ENCODE measurements around the gene CSTPP1.

The CSTPP1 gene

GRCh38 chr11:47172740-47173336, 236.3 kb downstream of the CSTPP1 start:
- DNase-seq (ENCODE audit: low read depth): no peak
- H3K4me3 ChIP-seq (ENCODE audit: low read length): no peak overlapping the region
- TF ChIP-seq, protein P1, sequence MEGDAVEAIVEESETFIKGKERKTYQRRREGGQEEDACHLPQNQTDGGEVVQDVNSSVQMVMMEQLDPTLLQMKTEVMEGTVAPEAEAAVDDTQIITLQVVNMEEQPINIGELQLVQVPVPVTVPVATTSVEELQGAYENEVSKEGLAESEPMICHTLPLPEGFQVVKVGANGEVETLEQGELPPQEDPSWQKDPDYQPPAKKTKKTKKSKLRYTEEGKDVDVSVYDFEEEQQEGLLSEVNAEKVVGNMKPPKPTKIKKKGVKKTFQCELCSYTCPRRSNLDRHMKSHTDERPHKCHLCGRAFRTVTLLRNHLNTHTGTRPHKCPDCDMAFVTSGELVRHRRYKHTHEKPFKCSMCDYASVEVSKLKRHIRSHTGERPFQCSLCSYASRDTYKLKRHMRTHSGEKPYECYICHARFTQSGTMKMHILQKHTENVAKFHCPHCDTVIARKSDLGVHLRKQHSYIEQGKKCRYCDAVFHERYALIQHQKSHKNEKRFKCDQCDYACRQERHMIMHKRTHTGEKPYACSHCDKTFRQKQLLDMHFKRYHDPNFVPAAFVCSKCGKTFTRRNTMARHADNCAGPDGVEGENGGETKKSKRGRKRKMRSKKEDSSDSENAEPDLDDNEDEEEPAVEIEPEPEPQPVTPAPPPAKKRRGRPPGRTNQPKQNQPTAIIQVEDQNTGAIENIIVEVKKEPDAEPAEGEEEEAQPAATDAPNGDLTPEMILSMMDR (IDR thresholded peaks at IDR 0.05; ENCODE audit: insufficient read depth, low read depth, low read length, missing control alignments): no peak

DNA sequence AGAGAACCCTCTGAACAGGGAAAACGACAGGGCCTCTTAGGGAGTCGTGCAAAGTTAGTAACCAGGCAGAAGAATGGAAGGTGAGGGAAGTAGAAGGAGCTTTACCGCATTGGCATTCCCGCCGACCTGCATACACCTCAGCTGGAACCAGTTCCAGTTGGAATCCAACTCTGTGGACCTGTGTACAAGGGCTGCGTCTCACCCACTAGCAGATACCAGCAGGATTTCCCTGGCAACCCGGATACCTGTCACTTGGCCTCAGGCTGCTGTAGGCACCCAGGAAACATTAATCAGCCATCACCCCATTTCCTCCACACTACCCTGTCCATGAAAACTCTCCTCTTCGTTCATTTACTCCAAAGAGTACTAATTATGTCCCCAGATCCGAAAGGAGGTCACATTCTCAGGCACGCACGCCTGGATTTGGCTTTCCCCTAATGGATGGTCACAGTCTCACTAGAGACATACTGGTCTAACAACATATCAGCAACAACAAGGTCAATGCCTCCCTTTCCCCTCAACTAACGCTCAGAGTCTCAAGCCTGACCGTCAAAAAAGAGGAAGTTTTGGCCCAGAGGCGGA, 239.3 kb downstream of the CSTPP1 start:
- peak overlapping the region; percentile 97 for H3K4me3 ChIP-seq (ENCODE audit: low read length)
- TF ChIP-seq, protein P1 (IDR thresholded peaks at IDR 0.05; ENCODE audit: insufficient read depth, low read depth, low read length, missing control alignments): no peak
- DNase-seq (ENCODE audit: low read depth): peak; percentile 52

GRCh38 chr11:47176328-47177228, 240.0 kb downstream of the CSTPP1 start, which contains the start of gene ARFGAP2:
Gene ARFGAP2, minus strand, starts transcription at chr11:47176879. Its CDS starts 26 bp downstream, at chr11:47176853.
- peak within 1 kb of the TSS; percentile 97 for H3K4me3 ChIP-seq (ENCODE audit: low read length)
- TF ChIP-seq, protein P1 (IDR thresholded peaks at IDR 0.05; ENCODE audit: insufficient read depth, low read depth, low read length, missing control alignments): no peak
- DNase-seq (ENCODE audit: low read depth): peak; percentile 99

GRCh38 chr11:47177229-47177845, 240.8 kb downstream of the CSTPP1 start:
- peak; percentile 82 for DNase-seq (ENCODE audit: low read depth)
- H3K4me3 ChIP-seq (ENCODE audit: low read length): peak overlapping the region; percentile 57
- TF ChIP-seq, protein P1 (IDR thresholded peaks at IDR 0.05; ENCODE audit: insufficient read depth, low read depth, low read length, missing control alignments): peak; percentile 69

GRCh38 chr11:47177846-47178245, 241.3 kb downstream of the CSTPP1 start:
- TF ChIP-seq, protein P1 (IDR thresholded peaks at IDR 0.05; ENCODE audit: insufficient read depth, low read depth, low read length, missing control alignments): no peak
- no peak overlapping the region for H3K4me3 ChIP-seq (ENCODE audit: low read length)
- no peak for DNase-seq (ENCODE audit: low read depth)

DNA sequence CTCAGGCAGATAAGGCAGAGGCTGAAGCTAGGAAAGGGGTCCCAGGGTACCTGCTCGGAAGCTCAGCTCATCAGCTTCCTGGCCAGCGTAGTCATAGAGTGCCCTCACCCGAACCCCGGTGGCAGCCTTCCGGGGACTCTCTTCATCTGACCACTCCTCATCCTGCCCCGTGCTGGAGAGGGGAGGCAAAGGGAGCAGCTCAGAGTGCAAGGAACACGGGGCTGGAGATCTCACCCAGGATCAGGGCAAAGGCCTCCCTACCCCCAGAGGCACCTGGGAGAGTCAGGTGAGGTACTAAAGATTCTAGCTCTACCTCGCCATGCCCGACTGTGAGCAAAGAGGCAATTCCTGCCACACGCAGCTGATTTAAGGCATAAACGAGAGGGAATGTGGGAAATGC, 241.8 kb downstream of the CSTPP1 start:
- TF ChIP-seq, protein P1 (IDR thresholded peaks at IDR 0.05; ENCODE audit: insufficient read depth, low read depth, low read length, missing control alignments): no peak
- no peak overlapping the region for H3K4me3 ChIP-seq (ENCODE audit: low read length)
- no peak for DNase-seq (ENCODE audit: low read depth)

Measured in epithelial cell of esophagus (primary cell).